Cardiac fibroblast (primary cell): ENCODE results near the gene GDF2.

ENCODE experiments used
- DNase-seq, 2 donors: peaks; one replicate each; pipeline versions ENCODE4 v3.0.0 to v3.0.0-alpha.2; 2010; ENCODE audit warnings: low read depth in 2 of 2
- H3K4me3 ChIP-seq, 2 donors: replicated peaks in 1 of 2; 1 replicate in 1 of 2; 2 replicates in 1 of 2; pipeline ENCODE4 v1.5.1; 2011; ENCODE audit warnings: low read depth in 2 of 2, low read length in 2 of 2, mild to moderate bottlenecking in 2 of 2, moderate library complexity in 1 of 2
- TF ChIP-seq, protein P1 (sequence below): IDR thresholded peaks from one replicate; pipeline ENCODE4 v1.5.1; 2011; ENCODE audit warnings: low read depth, mild to moderate bottlenecking, low read length, inconsistent platforms

GDF2 gene

DNA sequence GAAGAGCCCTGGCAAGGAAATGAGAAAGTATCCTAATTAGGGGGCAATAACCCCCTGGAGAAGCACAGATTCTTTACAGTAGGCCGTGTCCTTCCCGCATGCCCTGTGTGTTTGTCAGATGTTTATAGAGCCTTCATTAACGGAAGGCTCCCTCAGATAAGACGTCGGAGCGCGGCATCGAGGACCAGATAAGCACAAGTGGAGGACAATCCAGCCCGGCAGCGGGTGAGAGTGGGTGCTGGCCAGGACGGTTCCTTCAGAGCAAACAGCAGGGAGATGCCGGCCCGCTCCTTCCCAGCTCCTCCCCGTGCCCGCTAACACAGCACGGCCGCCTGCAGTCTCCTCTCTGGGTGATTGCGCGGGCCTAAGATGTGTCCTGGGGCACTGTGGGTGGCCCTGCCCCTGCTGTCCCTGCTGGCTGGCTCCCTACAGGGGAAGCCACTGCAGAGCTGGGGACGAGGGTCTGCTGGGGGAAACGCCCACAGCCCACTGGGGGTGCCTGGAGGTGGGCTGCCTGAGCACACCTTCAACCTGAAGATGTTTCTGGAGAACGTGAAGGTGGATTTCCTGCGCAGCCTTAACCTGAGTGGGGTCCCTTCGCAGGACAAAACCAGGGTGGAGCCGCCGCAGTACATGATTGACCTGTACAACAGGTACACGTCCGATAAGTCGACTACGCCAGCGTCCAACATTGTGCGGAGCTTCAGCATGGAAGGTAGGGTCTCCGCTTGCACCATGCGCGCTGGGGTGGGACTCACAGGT, at the start of gene GDF2:
Gene GDF2 (plus strand): TSS at position 155 of the 762 bp plus-strand sequence. CDS start 215 bp downstream, at position 370.
- DNase-seq: no peak
- TF ChIP-seq, protein P1, sequence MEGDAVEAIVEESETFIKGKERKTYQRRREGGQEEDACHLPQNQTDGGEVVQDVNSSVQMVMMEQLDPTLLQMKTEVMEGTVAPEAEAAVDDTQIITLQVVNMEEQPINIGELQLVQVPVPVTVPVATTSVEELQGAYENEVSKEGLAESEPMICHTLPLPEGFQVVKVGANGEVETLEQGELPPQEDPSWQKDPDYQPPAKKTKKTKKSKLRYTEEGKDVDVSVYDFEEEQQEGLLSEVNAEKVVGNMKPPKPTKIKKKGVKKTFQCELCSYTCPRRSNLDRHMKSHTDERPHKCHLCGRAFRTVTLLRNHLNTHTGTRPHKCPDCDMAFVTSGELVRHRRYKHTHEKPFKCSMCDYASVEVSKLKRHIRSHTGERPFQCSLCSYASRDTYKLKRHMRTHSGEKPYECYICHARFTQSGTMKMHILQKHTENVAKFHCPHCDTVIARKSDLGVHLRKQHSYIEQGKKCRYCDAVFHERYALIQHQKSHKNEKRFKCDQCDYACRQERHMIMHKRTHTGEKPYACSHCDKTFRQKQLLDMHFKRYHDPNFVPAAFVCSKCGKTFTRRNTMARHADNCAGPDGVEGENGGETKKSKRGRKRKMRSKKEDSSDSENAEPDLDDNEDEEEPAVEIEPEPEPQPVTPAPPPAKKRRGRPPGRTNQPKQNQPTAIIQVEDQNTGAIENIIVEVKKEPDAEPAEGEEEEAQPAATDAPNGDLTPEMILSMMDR: no peak
- no peak within 1 kb of the TSS for H3K4me3 ChIP-seq

DNA sequence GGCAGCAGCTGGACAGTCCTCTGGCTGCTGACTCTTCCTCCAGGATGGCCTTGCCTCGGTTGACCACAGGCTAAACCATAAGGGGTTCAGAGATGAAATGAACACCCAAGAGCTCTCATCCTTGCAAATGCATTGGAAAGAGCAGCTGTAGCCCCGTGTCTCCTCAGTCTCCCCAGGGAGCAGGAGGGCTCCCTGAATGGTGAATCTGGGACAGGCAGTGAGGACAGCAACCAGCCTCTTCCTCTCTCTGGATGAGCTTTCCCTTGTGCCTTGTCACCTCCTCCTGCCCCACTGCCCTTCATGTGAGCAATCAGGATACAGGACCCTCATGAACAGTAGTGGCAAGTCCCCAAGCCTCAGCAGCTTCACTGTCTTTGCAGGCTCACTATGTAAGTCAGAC, 46.2 kb upstream of the GDF2 start:
- TF ChIP-seq, protein P1: no peak
- no peak for DNase-seq
- H3K4me3 ChIP-seq: no peak overlapping the region

DNA sequence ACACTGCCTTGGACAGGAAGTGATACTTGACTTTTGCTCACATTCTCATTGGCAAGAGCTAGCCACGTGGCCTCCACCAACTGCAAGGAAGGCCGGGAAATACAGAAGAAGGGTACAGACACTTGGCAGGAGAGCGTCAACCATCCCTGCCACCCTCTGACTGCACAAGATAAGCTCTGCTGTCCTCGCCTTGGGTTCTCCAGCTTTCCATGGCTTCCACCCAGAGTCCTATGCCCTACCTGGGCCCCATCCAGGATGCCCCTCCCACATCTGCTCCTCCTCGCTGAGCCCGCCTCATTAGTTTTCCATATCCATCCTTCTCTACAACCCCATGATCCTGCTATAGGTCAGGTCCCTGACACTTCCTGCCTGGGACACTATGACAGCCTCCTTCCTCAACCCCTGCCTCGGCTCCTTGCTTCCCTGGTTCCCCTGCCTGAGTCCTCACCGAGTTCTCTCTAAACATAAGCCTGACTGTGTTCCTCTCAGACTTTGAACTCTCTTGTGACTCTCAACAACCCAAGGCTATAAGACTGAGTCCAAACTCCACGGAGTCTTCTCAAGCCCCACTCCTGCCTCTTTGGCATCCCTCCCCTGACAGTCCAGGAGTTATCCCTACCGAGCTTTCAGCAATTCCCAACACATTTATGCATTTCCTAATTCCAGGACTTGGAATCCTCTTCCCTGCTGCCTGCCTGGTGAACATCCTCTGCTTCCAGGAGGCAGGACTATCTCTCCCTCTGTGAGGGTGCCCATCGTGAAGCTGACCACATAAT, 45.5 kb upstream of the GDF2 start:
- no peak for DNase-seq
- TF ChIP-seq, protein P1: no peak
- H3K4me3 ChIP-seq: no peak overlapping the region

DNA sequence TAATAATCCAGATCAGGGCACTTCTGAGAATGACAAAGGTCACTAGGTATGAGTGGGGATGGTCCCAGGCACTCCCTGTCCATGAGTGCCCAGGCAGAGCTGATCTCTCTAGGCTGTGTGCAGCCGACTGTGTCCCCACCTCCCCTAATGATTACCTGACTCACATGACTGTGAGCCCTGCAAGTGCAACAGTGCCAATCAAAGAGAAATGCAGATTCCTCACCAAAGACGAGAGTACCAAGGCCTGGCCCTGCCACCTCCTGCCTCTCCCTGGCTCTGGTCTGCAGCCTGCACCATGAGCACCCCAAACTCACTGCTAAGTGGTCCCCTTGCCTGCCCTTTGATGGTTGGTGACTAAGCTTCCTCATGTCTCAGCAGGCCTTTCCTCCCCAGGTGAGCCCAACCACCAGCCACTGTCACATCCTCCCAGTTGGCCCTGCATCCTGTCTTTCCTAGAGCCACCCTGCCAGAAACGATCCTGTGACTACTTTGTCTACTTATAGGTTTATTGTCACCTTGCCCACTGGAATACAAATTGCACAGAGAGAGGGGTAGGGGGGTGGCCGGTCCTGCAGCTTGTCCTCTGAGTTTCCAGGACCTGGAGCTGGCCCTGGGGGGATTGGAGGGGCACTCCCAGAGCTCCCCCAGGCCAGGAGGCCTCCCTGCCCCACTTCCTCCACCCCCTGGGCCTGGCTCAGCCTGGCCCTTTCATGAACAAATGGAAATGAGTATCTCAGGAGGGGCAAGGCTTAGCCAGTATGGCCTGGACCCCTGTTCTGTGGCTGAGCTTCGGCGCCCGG, 44.7 kb upstream of the GDF2 start:
- DNase-seq: no peak
- TF ChIP-seq, protein P1: no peak
- H3K4me3 ChIP-seq: no peak overlapping the region

DNA sequence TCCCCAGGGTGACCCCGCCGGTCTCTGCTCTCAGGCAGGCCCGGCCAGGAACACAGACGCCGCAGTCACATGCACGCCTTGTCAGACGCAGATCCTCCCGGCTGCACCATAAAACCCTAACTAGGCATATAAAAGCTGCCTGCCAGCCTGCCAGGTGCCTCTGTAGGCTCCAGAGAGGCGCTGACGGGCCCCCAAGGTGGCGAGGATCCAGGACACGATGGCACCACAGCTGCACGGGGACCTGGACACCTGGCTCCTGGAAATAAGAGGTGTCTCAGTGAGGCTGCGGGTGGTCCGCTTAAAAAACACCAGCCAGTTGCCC, 44.1 kb upstream of the GDF2 start:
- DNase-seq: no peak
- no peak overlapping the region for H3K4me3 ChIP-seq
- TF ChIP-seq, protein P1: no peak

DNA sequence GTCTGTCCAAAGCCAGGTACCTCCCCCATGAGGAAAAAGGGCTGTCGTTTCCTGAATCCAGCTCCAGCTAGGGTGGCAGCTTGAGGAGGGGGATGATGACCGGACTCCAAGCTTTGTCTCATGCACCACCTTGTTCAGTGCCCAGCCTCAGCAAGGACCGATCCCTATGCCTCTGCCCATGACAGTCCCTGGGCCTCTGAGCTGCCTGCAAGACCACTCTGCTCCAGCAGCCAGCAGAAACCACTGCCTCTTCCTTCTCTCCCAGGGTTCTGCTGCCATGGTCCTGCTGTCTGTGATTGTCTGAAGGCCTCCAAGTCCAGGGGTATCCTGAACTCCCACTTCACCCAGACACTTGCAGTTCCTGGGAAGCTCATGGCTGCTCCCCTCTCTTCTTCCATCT, 43.5 kb upstream of the GDF2 start:
- DNase-seq: no peak
- H3K4me3 ChIP-seq: no peak overlapping the region
- TF ChIP-seq, protein P1: no peak
